Neural progenitor cell (in vitro differentiated cells): Measurements from ENCODE around the gene WDR75. TPM values are rescaled to one million over a fixed set of nuclear protein-coding genes. Genes with fewer than 3 reads are reported as not detected.

Experiments used
- DNase-seq: peaks from one replicate; pipeline ENCODE4 v3.0.0-alpha.2; 2016; ENCODE audit warnings: low spot score
- H2AFZ ChIP-seq: fragments of 200-600 bp; sonication (generic); replicated peaks from 2 replicates; pipeline ENCODE4 v1.6.1; 2016; ENCODE audit warnings: antibody characterized with exemption
- H3F3A ChIP-seq: fragments of 200-600 bp; sonication (generic); 2 replicates; pipeline ENCODE4 v1.6.1; 2016; ENCODE audit warnings: antibody characterized with exemption, low read depth
- H3K27ac ChIP-seq: fragments of 200-600 bp; sonication (generic); 2 replicates; pipeline ENCODE4 v1.5.1; 2016; ENCODE audit warnings: mild to moderate bottlenecking
- H3K27me3 ChIP-seq: fragments of 200-600 bp; sonication (generic); 2 replicates; pipeline ENCODE4 v1.6.1; 2016; ENCODE audit warnings: mild to moderate bottlenecking, moderate library complexity
- H3K36me3 ChIP-seq: fragments of 200-600 bp; sonication (generic); 2 replicates; pipeline ENCODE4 v1.5.1; 2016
- H3K4me1 ChIP-seq: fragments of 200-600 bp; sonication (generic); 2 replicates; pipeline ENCODE4 v1.6.1; 2016; ENCODE audit warnings: mixed run types
- H3K4me2 ChIP-seq: fragments of 200-600 bp; sonication (generic); 2 replicates; pipeline ENCODE4 v1.6.1; 2016
- H3K4me3 ChIP-seq: fragments of 200-600 bp; sonication (generic); 2 replicates; pipeline ENCODE4 v1.5.1; 2016
- H3K79me2 ChIP-seq: fragments of 200-600 bp; sonication (generic); 2 replicates; pipeline ENCODE4 v1.6.1; 2016; ENCODE audit warnings: low read depth
- H3K9ac ChIP-seq: fragments of 200-600 bp; sonication (generic); 2 replicates; pipeline ENCODE4 v1.6.1; 2016
- H3K9me3 ChIP-seq: fragments of 200-600 bp; sonication (generic); 2 replicates; pipeline ENCODE4 v1.5.1; 2016; ENCODE audit warnings: low read depth
- H4K20me1 ChIP-seq: fragments of 200-600 bp; sonication (generic); 2 replicates; pipeline ENCODE4 v1.6.1; 2016; ENCODE audit warnings: low read depth
- H3K27ac Mint-ChIP-seq: 3 replicates; pipeline ENCODE4 v1.8.0; 2021; ENCODE audit warnings: mixed read lengths
- H3K27me3 Mint-ChIP-seq: 2 replicates; pipeline ENCODE4 v1.8.0; 2022; ENCODE audit warnings: low read depth, mild to moderate bottlenecking, inconsistent platforms, moderate library complexity, mixed read lengths; ENCODE audit not compliant: insufficient read depth
- H3K36me3 Mint-ChIP-seq: 3 replicates; pipeline ENCODE4 v1.8.0; 2021; ENCODE audit warnings: mixed read lengths
- H3K4me1 Mint-ChIP-seq: 3 replicates; pipeline ENCODE4 v1.8.0; 2021; ENCODE audit warnings: mixed read lengths
- H3K4me3 Mint-ChIP-seq: 3 replicates; pipeline ENCODE4 v1.8.0; 2021; ENCODE audit warnings: mild to moderate bottlenecking, moderate library complexity, mixed read lengths
- H3K9me3 Mint-ChIP-seq: 3 replicates; pipeline ENCODE4 v1.8.0; 2020; ENCODE audit warnings: mixed read lengths
- EZH2 ChIP-seq: fragments of 200-600 bp; sonication (generic); IDR thresholded peaks from 2 replicates; pipeline ENCODE4 v1.6.1; 2017; ENCODE audit warnings: antibody characterized with exemption, mild to moderate bottlenecking, moderate library complexity
- EZH2phosphoT487 ChIP-seq: fragments of 200-600 bp; sonication (generic); IDR thresholded peaks from 2 replicates; pipeline ENCODE4 v1.6.1; 2017; ENCODE audit warnings: antibody characterized with exemption
- total RNA-seq: library from RNA; depleted of rRNA; stranded (reverse); fragments of >200 nt; gene quantifications from 2 replicates; pipeline ENCODE4 v1.2.3, GENCODE V29; 2015; ENCODE audit warnings: low replicate concordance
- TF ChIP-seq, protein P1 (sequence below): fragments of 200-600 bp; sonication (generic); IDR thresholded peaks from 2 replicates; pipeline ENCODE4 v1.5.1; 2017; ENCODE audit warnings: antibody characterized with exemption, mild to moderate bottlenecking

WDR75 gene
- total RNA-seq, 1 donor from 2014 or later: 121 TPM

DNA sequence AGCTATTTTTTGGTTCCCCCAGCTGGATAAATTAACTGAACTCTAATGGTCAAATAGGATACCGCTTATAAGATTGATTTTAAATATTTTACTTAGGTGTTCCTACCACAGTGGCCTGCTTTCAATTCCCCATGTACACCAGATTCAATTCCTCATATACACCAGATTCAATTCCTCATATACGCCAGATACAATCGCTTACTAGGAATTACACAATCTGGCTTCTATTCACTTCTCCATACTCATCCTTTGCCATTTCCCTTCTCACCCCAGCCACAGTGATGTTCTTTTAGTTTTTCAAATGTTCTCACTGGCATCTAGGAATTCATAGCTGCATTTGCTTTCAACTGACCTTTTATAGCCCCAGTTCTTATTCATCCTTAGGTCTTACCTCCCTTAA lies 72.8 kb downstream of the WDR75 start:
- no peaks in the 10 kb centered on the region for H3K9me3 ChIP-seq
- DNase-seq: no peak
- no peak overlapping the region for H3K9ac ChIP-seq
- no peaks in the 10 kb centered on the region for H4K20me1 ChIP-seq
- H3K4me2 ChIP-seq: no peak overlapping the region
- TF ChIP-seq, protein P1, sequence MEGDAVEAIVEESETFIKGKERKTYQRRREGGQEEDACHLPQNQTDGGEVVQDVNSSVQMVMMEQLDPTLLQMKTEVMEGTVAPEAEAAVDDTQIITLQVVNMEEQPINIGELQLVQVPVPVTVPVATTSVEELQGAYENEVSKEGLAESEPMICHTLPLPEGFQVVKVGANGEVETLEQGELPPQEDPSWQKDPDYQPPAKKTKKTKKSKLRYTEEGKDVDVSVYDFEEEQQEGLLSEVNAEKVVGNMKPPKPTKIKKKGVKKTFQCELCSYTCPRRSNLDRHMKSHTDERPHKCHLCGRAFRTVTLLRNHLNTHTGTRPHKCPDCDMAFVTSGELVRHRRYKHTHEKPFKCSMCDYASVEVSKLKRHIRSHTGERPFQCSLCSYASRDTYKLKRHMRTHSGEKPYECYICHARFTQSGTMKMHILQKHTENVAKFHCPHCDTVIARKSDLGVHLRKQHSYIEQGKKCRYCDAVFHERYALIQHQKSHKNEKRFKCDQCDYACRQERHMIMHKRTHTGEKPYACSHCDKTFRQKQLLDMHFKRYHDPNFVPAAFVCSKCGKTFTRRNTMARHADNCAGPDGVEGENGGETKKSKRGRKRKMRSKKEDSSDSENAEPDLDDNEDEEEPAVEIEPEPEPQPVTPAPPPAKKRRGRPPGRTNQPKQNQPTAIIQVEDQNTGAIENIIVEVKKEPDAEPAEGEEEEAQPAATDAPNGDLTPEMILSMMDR: no peak
- no peak for TF ChIP-seq EZH2phosphoT487
- H2AFZ ChIP-seq: no peak overlapping the region
- H3K36me3 ChIP-seq: no peaks in the 10 kb centered on the region
- H3K36me3 Mint-ChIP-seq: no peaks in the 10 kb centered on the region
- no peaks in the 10 kb centered on the region for H3K4me1 ChIP-seq
- H3K27ac Mint-ChIP-seq: no peak overlapping the region
- H3K9me3 Mint-ChIP-seq: no peaks in the 10 kb centered on the region
- no peaks in the 10 kb centered on the region for H3F3A ChIP-seq
- H3K4me3 Mint-ChIP-seq: no peak overlapping the region
- H3K27me3 ChIP-seq: no peaks in the 10 kb centered on the region
- no peaks in the 10 kb centered on the region for H3K79me2 ChIP-seq
- no peaks in the 10 kb centered on the region for H3K4me1 Mint-ChIP-seq
- H3K27me3 Mint-ChIP-seq: no peaks in the 10 kb centered on the region
- H3K27ac ChIP-seq: no peak overlapping the region
- no peak overlapping the region for H3K4me3 ChIP-seq

DNA sequence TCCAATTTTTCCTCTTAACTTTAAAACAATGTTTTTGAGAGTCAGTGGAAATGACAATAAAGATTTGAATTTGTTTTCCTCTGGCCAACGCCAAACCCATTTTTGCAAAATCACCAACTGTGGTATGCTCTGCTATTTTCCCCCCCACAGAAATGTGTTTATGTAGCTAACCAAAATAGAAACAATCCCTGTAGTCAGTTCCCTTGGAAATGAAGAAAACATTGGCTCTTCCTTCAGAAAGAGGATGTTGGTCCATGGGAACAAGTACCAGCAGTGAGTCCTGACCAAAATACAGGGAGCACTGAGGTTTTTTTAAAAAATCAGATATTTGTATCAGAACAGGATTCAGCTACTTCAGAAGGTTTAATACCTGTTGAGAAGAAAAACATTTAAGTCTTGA lies 74.0 kb downstream of the WDR75 start:
- Mint-ChIP-seq H3K9me3 (no peaks in the 10 kb centered on the region), H3K4me3 (no peak overlapping the region), H3K36me3 (no peaks in the 10 kb centered on the region), H3K27ac (no peak overlapping the region), H3K4me1 (no peaks in the 10 kb centered on the region), H3K27me3 (no peaks in the 10 kb centered on the region)
- H3K36me3 ChIP-seq: no peaks in the 10 kb centered on the region
- no peak for DNase-seq
- TF ChIP-seq, protein P1: no peak
- TF ChIP-seq EZH2phosphoT487 (no peak), EZH2 (no peak)
- no peak overlapping the region for H2AFZ ChIP-seq
- H3K27ac ChIP-seq: no peak overlapping the region
- no peak overlapping the region for H3K4me3 ChIP-seq
- H3K4me2 ChIP-seq: no peak overlapping the region
- H3F3A ChIP-seq: no peaks in the 10 kb centered on the region
- H3K9me3 ChIP-seq: no peaks in the 10 kb centered on the region
- H3K27me3 ChIP-seq: no peaks in the 10 kb centered on the region
- no peaks in the 10 kb centered on the region for H3K79me2 ChIP-seq
- no peaks in the 10 kb centered on the region for H3K4me1 ChIP-seq
- H3K9ac ChIP-seq: no peak overlapping the region
- no peaks in the 10 kb centered on the region for H4K20me1 ChIP-seq

DNA sequence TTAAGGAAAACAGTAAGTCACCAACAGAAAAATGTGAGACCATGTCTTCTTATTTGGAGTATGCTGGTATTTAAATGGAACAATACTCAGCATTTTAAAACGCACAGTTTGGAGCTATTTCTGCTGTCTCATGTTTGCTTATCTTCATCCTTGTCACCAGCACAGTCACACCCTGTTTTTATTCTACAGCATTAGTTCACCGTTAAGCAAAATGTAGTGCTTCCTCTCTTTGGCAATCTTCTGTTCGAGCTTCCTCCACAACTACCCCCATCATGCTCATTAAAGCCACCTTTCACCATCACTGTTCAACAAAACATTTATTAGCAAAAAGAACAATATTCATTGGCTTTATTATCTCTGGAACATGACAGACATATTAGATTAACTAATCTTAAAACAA lies 75.3 kb downstream of the WDR75 start:
- Mint-ChIP-seq H3K4me3 (no peak overlapping the region), H3K27me3 (no peaks in the 10 kb centered on the region), H3K36me3 (no peaks in the 10 kb centered on the region), H3K9me3 (no peaks in the 10 kb centered on the region), H3K4me1 (no peaks in the 10 kb centered on the region), H3K27ac (no peak overlapping the region)
- no peak overlapping the region for H3K4me3 ChIP-seq
- H3F3A ChIP-seq: no peaks in the 10 kb centered on the region
- no peak for DNase-seq
- H3K9ac ChIP-seq: no peak overlapping the region
- no peaks in the 10 kb centered on the region for H3K36me3 ChIP-seq
- no peaks in the 10 kb centered on the region for H3K4me1 ChIP-seq
- no peaks in the 10 kb centered on the region for H3K27me3 ChIP-seq
- H2AFZ ChIP-seq: no peak overlapping the region
- no peaks in the 10 kb centered on the region for H4K20me1 ChIP-seq
- no peaks in the 10 kb centered on the region for H3K9me3 ChIP-seq
- H3K27ac ChIP-seq: no peak overlapping the region
- no peak overlapping the region for H3K4me2 ChIP-seq
- TF ChIP-seq, protein P1: no peak
- TF ChIP-seq EZH2: no peak
- TF ChIP-seq EZH2phosphoT487: no peak
- H3K79me2 ChIP-seq: no peaks in the 10 kb centered on the region
